ENCODE data around the gene SCRT2.
"Not testable (repeated sequence)": the region's sequence is repeated elsewhere in the genome, so short reads cannot be mapped to it uniquely, and the experiment has no call there.

The SCRT2 gene

GRCh38 chr20:675453-676314 lies at the start of gene SCRT2:
TSS of gene SCRT2 (minus strand) at chr20:675802. CDS start at chr20:675601, 201 bp downstream.
- no peak for DNase-seq

GRCh38 chr20:724797-725196 lies 49.2 kb upstream of the SCRT2 start:
- not testable (repeated sequence) for DNase-seq

- DNase-seq: no peak
Observed at GRCh38 chr20:723756-724155, 48.2 kb upstream of the SCRT2 start.

- no peak for DNase-seq
Observed at GRCh38 chr20:722822-723644, 47.4 kb upstream of the SCRT2 start.

GRCh38 chr20:721876-722275 lies 46.3 kb upstream of the SCRT2 start:
- DNase-seq: no peak

GRCh38 chr20:719816-720215 lies 44.2 kb upstream of the SCRT2 start:
- no peak for DNase-seq

GRCh38 chr20:719068-719467 lies 43.5 kb upstream of the SCRT2 start:
- DNase-seq: no peak

GRCh38 chr20:717832-718231 lies 42.2 kb upstream of the SCRT2 start:
- DNase-seq: no peak

GRCh38 chr20:717271-717670 lies 41.7 kb upstream of the SCRT2 start:
- DNase-seq: no peak

GRCh38 chr20:714453-714852 lies 38.9 kb upstream of the SCRT2 start:
- no peak for DNase-seq

- no peak for DNase-seq
Observed at GRCh38 chr20:711576-711975, 36.0 kb upstream of the SCRT2 start.

- no peak for DNase-seq
Observed at GRCh38 chr20:710780-711450, 35.3 kb upstream of the SCRT2 start.

- DNase-seq: no peak
Observed at GRCh38 chr20:709991-710779, 34.6 kb upstream of the SCRT2 start.

- no peak for DNase-seq
Observed at GRCh38 chr20:709423-709822, 33.8 kb upstream of the SCRT2 start.

GRCh38 chr20:708956-709355 lies 33.4 kb upstream of the SCRT2 start:
- no peak for DNase-seq

GRCh38 chr20:707451-708110 lies 32.0 kb upstream of the SCRT2 start:
- no peak for DNase-seq

GRCh38 chr20:706366-706885 lies 30.8 kb upstream of the SCRT2 start:
- no peak for DNase-seq

- DNase-seq: no peak
Observed at GRCh38 chr20:704726-705125, 29.1 kb upstream of the SCRT2 start.

GRCh38 chr20:703426-703825 lies 27.8 kb upstream of the SCRT2 start:
- no peak for DNase-seq

GRCh38 chr20:703006-703405 lies 27.4 kb upstream of the SCRT2 start:
- DNase-seq: no peak

- DNase-seq: no peak
Observed at GRCh38 chr20:701401-702129, 26.0 kb upstream of the SCRT2 start.
